Measurements from ENCODE around the gene FOXRED2.
"Not testable (repeated sequence)": the region's sequence is repeated elsewhere in the genome, so short reads cannot be mapped to it uniquely, and the experiment has no call there.

FOXRED2 gene

GRCh38 chr22:36536717-36537116 is 29.9 kb upstream of the FOXRED2 start:
- DNase-seq (ENCODE audit: low spot score in 2 of 2): no peak
- Mint-ChIP-seq H3K4me3 (no peak overlapping the region), H3K27me3 (peaks cover 10% of the 10 kb centered on the region), H3K36me3 (no peaks in the 10 kb centered on the region), H3K4me1 (no peaks in the 10 kb centered on the region), H3K27ac (no peak overlapping the region), H3K9me3 (peaks cover 4% of the 10 kb centered on the region)
- ATAC-seq (ENCODE audit: low read depth): no peak

- ATAC-seq (ENCODE audit: low read depth); H3K27ac Mint-ChIP-seq; H3K4me1 Mint-ChIP-seq; H3K36me3 Mint-ChIP-seq; H3K27me3 Mint-ChIP-seq; H3K9me3 Mint-ChIP-seq; H3K4me3 Mint-ChIP-seq; DNase-seq (ENCODE audit: low spot score in 2 of 2): not testable (repeated sequence)
These were observed 26.5 kb upstream of the FOXRED2 start for GRCh38 chr22:36533320-36533719.

GRCh38 chr22:36532466-36532865 is 25.6 kb upstream of the FOXRED2 start:
- Mint-ChIP-seq H3K36me3 (no peaks in the 10 kb centered on the region), H3K9me3 (peaks cover 4% of the 10 kb centered on the region), H3K27me3 (peaks cover 2% of the 10 kb centered on the region), H3K4me3 (no peak overlapping the region), H3K4me1 (peaks cover 2% of the 10 kb centered on the region), H3K27ac (no peak overlapping the region)
- DNase-seq (ENCODE audit: low spot score in 2 of 2) (no peak), ATAC-seq (ENCODE audit: low read depth) (no peak)

GRCh38 chr22:36528795-36529751 is 22.2 kb upstream of the FOXRED2 start, which contains the start of gene EIF3D:
Gene EIF3D, minus strand, starts transcription at chr22:36529166. Its CDS starts 3,045 bp downstream, at chr22:36526121.
- peak within 1 kb of the TSS; percentile 90 for H3K4me3 Mint-ChIP-seq
- peak; percentile 88 for ATAC-seq (ENCODE audit: low read depth)
- H3K36me3 Mint-ChIP-seq: peaks cover 19% of the 10 kb centered on the region
- DNase-seq (ENCODE audit: low spot score in 2 of 2): peak; percentile 97 to 98
- peak within 1 kb of the TSS; percentile 96 for H3K27ac Mint-ChIP-seq
- no peaks in the 10 kb centered on the region for H3K9me3 Mint-ChIP-seq
- H3K27me3 Mint-ChIP-seq: no peaks in the 10 kb centered on the region
- H3K4me1 Mint-ChIP-seq: peaks cover 6% of the 10 kb centered on the region

- no peak for ATAC-seq (ENCODE audit: low read depth)
- H3K4me1 Mint-ChIP-seq: peaks cover 6% of the 10 kb centered on the region
- peak overlapping the region; percentile 96 for H3K27ac Mint-ChIP-seq
- no peaks in the 10 kb centered on the region for H3K9me3 Mint-ChIP-seq
- no peak for DNase-seq (ENCODE audit: low spot score in 2 of 2)
- H3K27me3 Mint-ChIP-seq: no peaks in the 10 kb centered on the region
- H3K36me3 Mint-ChIP-seq: peaks cover 22% of the 10 kb centered on the region
- H3K4me3 Mint-ChIP-seq: peak overlapping the region; percentile 90
These were observed 21.5 kb upstream of the FOXRED2 start for GRCh38 chr22:36528341-36528740.

- no peak for DNase-seq (ENCODE audit: low spot score in 2 of 2)
- Mint-ChIP-seq H3K27ac (no peak overlapping the region), H3K36me3 (peaks cover 44% of the 10 kb centered on the region), H3K4me3 (no peak overlapping the region), H3K27me3 (no peaks in the 10 kb centered on the region), H3K4me1 (peaks cover 6% of the 10 kb centered on the region), H3K9me3 (no peaks in the 10 kb centered on the region)
- ATAC-seq (ENCODE audit: low read depth): no peak
These were observed 15.8 kb upstream of the FOXRED2 start for GRCh38 chr22:36522662-36523061.

- H3K27me3 Mint-ChIP-seq: no peaks in the 10 kb centered on the region
- ATAC-seq (ENCODE audit: low read depth) (no peak), DNase-seq (ENCODE audit: low spot score in 2 of 2) (no peak)
- H3K9me3 Mint-ChIP-seq: no peaks in the 10 kb centered on the region
- no peak overlapping the region for H3K27ac Mint-ChIP-seq
- H3K4me3 Mint-ChIP-seq: no peak overlapping the region
- peaks cover 43% of the 10 kb centered on the region for H3K36me3 Mint-ChIP-seq
- H3K4me1 Mint-ChIP-seq: peaks cover 2% of the 10 kb centered on the region
These were observed 13.6 kb upstream of the FOXRED2 start for GRCh38 chr22:36520423-36520822.

- not testable (repeated sequence) for H3K9me3 Mint-ChIP-seq; DNase-seq (ENCODE audit: low spot score in 2 of 2); H3K27ac Mint-ChIP-seq; H3K4me1 Mint-ChIP-seq; H3K27me3 Mint-ChIP-seq; H3K4me3 Mint-ChIP-seq; ATAC-seq (ENCODE audit: low read depth)
- H3K36me3 Mint-ChIP-seq: peaks cover 43% of the 10 kb centered on the region
These were observed 13.1 kb upstream of the FOXRED2 start for GRCh38 chr22:36519906-36520305.

GRCh38 chr22:36514766-36515165 is 7.9 kb upstream of the FOXRED2 start:
- H3K4me1 Mint-ChIP-seq: peaks cover 3% of the 10 kb centered on the region
- no peaks in the 10 kb centered on the region for H3K27me3 Mint-ChIP-seq
- H3K9me3 Mint-ChIP-seq: no peaks in the 10 kb centered on the region
- DNase-seq (ENCODE audit: low spot score in 2 of 2): no peak
- no peak overlapping the region for H3K27ac Mint-ChIP-seq
- ATAC-seq (ENCODE audit: low read depth): no peak
- H3K36me3 Mint-ChIP-seq: peaks cover 52% of the 10 kb centered on the region
- no peak overlapping the region for H3K4me3 Mint-ChIP-seq

GRCh38 chr22:36512991-36513390 is 6.2 kb upstream of the FOXRED2 start:
- H3K27me3 Mint-ChIP-seq: no peaks in the 10 kb centered on the region
- H3K27ac Mint-ChIP-seq: no peak overlapping the region
- ATAC-seq (ENCODE audit: low read depth) (no peak), DNase-seq (ENCODE audit: low spot score in 2 of 2) (no peak)
- H3K4me3 Mint-ChIP-seq: no peak overlapping the region
- peaks cover 3% of the 10 kb centered on the region for H3K4me1 Mint-ChIP-seq
- no peaks in the 10 kb centered on the region for H3K9me3 Mint-ChIP-seq
- peaks cover 45% of the 10 kb centered on the region for H3K36me3 Mint-ChIP-seq

- Mint-ChIP-seq H3K4me1 (peaks cover 6% of the 10 kb centered on the region), H3K9me3 (no peaks in the 10 kb centered on the region), H3K36me3 (peaks cover 42% of the 10 kb centered on the region), H3K27me3 (no peaks in the 10 kb centered on the region), H3K27ac (no peak overlapping the region), H3K4me3 (no peak overlapping the region)
- no peak for DNase-seq (ENCODE audit: low spot score in 2 of 2)
- ATAC-seq (ENCODE audit: low read depth): no peak
These were observed 5.5 kb upstream of the FOXRED2 start for GRCh38 chr22:36512333-36512732.

- no peaks in the 10 kb centered on the region for H3K27me3 Mint-ChIP-seq
- ATAC-seq (ENCODE audit: low read depth): peak; percentile 20
These were observed 4.4 kb upstream of the FOXRED2 start for GRCh38 chr22:36510966-36511881.

GRCh38 chr22:36510384-36510783 is 3.5 kb upstream of the FOXRED2 start:
- peaks cover 6% of the 10 kb centered on the region for H3K4me1 Mint-ChIP-seq
- no peaks in the 10 kb centered on the region for H3K9me3 Mint-ChIP-seq
- peaks cover 31% of the 10 kb centered on the region for H3K36me3 Mint-ChIP-seq
- H3K27ac Mint-ChIP-seq: no peak overlapping the region
- no peak for DNase-seq (ENCODE audit: low spot score in 2 of 2)
- no peaks in the 10 kb centered on the region for H3K27me3 Mint-ChIP-seq
- no peak for ATAC-seq (ENCODE audit: low read depth)
- no peak overlapping the region for H3K4me3 Mint-ChIP-seq

More at GRCh38 chr22:36510966-36511881, 4.4 kb upstream of the FOXRED2 start:
- Mint-ChIP-seq H3K36me3 (peaks cover 38% of the 10 kb centered on the region), H3K27ac (peak overlapping the region; percentile 76), H3K9me3 (no peaks in the 10 kb centered on the region), H3K4me3 (no peak overlapping the region), H3K4me1 (peaks cover 6% of the 10 kb centered on the region)
- peak in 1 of 2 donors; percentile 32 for DNase-seq (ENCODE audit: low spot score in 2 of 2)

GRCh38 chr22:36507518-36508010 is 724 bp upstream of the FOXRED2 start:
- no peak overlapping the region for H3K27ac Mint-ChIP-seq
- H3K27me3 Mint-ChIP-seq: no peaks in the 10 kb centered on the region
- H3K9me3 Mint-ChIP-seq: no peaks in the 10 kb centered on the region
- H3K4me3 Mint-ChIP-seq: peak overlapping the region; percentile 29
- peaks cover 15% of the 10 kb centered on the region for H3K36me3 Mint-ChIP-seq
- ATAC-seq (ENCODE audit: low read depth) (no peak), DNase-seq (ENCODE audit: low spot score in 2 of 2) (no peak)
- peaks cover 6% of the 10 kb centered on the region for H3K4me1 Mint-ChIP-seq
